Measurements from ENCODE around the gene MYCL. TPM values are rescaled to one million over a fixed set of nuclear protein-coding genes. Genes with fewer than 3 reads are reported as not detected.

MYCL gene
- total and polyA plus RNA-seq, 4 donors, result 2.4 to 7.8 (median 4.4) TPM

DNA sequence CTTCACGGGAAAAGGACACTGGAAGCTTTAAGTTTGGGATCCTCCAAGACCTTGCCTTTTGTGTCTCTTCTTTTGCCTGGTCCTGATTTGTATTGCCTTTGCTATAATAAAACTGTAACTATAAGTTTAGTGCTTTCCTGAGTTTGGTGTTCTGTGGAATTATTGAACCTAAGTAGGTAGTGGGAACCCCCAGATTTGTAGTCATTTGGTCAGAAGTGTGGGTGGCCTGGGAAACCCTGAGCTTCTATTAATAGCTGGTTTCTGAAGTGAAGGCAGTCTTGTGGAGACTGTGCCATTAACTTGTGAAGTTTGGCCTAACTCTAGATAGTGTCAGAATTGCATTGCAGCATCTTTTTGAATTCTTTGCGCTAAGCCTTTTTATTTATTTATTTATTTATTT, 6.8 kb upstream of the MYCL start:
- ATAC-seq (ENCODE audit: insufficient read depth, low FRiP score) (no peak), DNase-seq (no peak)
- Histone ChIP-seq H3K9ac (ENCODE audit: insufficient read depth in 1 of 2, low read length in 2 of 2) (no peak overlapping the region), H3K9me3 (ENCODE audit: control insufficient read depth in 4 of 4, insufficient read depth in 3 of 4, low read length in 3 of 4) (peaks cover 0 to 6% (median under 1%) of the 10 kb centered on the region in 4 donors), H3K27ac (ENCODE audit: low read depth in 1 of 2, low read length in 1 of 2) (no peak overlapping the region), H3K4me3 (no peak overlapping the region), H3K27me3 (ENCODE audit: control insufficient read depth in 3 of 3, insufficient read depth in 3 of 3, low read length in 2 of 3) (peaks cover 0 to 3% (median 0%) of the 10 kb centered on the region in 3 donors), H3K36me3 (ENCODE audit: control insufficient read depth in 4 of 4, insufficient read depth in 4 of 4, low read length in 4 of 4) (no peaks in the 10 kb centered on the region), H3K4me1 (ENCODE audit: control insufficient read depth in 5 of 5, insufficient read depth in 5 of 5, low read length in 5 of 5) (no peaks in the 10 kb centered on the region)
- whole genome bisulfite sequencing, 2 donors, result 97% methylated on average over 2 of the region's 2 CpGs
- TF ChIP-seq, protein P1, sequence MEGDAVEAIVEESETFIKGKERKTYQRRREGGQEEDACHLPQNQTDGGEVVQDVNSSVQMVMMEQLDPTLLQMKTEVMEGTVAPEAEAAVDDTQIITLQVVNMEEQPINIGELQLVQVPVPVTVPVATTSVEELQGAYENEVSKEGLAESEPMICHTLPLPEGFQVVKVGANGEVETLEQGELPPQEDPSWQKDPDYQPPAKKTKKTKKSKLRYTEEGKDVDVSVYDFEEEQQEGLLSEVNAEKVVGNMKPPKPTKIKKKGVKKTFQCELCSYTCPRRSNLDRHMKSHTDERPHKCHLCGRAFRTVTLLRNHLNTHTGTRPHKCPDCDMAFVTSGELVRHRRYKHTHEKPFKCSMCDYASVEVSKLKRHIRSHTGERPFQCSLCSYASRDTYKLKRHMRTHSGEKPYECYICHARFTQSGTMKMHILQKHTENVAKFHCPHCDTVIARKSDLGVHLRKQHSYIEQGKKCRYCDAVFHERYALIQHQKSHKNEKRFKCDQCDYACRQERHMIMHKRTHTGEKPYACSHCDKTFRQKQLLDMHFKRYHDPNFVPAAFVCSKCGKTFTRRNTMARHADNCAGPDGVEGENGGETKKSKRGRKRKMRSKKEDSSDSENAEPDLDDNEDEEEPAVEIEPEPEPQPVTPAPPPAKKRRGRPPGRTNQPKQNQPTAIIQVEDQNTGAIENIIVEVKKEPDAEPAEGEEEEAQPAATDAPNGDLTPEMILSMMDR (IDR thresholded peaks at IDR 0.05; ENCODE audit: control extremely low read depth, extremely low read depth), result no peak

DNA sequence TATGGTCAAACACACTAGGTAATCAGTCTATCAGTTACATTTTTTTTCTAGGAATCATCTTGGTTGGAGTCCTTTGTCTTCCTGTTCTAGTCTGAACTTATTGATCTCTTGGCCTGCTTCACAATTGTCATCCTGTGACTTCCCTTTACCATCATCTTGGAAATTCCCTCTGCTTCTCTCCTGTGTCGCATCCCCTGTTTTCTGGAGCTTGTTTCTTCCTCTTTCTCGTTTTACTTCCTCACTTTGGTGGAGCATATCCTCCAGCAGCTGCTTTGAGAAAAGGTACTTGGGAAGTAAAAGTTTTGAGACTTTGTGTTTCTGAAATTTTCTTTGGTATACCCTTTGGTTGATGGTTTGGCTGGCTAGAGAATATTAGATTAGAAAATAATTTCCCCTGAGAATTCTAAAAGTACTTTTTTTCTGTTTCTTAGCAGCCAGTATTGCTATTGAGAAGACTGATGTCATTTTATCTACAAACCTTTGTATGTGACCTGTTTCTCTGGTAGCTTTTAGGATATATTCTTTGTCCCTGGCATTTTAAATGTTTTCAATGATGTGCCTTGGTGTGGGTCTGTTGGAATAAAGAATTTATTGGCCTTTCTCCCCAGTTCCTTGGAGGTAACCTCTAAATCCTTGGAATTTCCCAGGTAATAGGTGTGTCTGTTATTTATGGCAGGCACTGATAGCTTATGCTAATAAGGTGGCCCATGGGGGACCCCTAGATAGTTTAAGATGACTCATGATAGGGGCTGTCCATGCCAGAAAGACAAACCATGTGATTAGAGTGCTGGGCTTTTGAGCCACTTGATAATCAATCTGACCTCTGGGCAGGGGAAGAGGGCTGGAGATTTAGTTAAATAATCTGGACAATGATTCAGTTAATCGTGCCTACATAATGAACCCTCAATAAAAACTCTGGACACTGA, 6.1 kb upstream of the MYCL start:
- DNase-seq (no peak), ATAC-seq (ENCODE audit: insufficient read depth, low FRiP score) (no peak)
- WGBS, 2 donors, result 40 to 65% methylated on average over 3 of the region's 3 CpGs
- H3K36me3 ChIP-seq (ENCODE audit: control insufficient read depth in 4 of 4, insufficient read depth in 4 of 4, low read length in 4 of 4), result no peaks in the 10 kb centered on the region
- H3K9ac ChIP-seq (ENCODE audit: insufficient read depth in 1 of 2, low read length in 2 of 2), result no peak overlapping the region
- H3K27ac ChIP-seq (ENCODE audit: low read depth in 1 of 2, low read length in 1 of 2), result no peak overlapping the region
- H3K27me3 ChIP-seq (ENCODE audit: control insufficient read depth in 3 of 3, insufficient read depth in 3 of 3, low read length in 2 of 3), result peaks cover 0 to 10% (median 5%) of the 10 kb centered on the region in 3 donors
- H3K4me3 ChIP-seq, result no peak overlapping the region
- no peaks in the 10 kb centered on the region for H3K4me1 ChIP-seq (ENCODE audit: control insufficient read depth in 5 of 5, insufficient read depth in 5 of 5, low read length in 5 of 5)
- H3K9me3 ChIP-seq (ENCODE audit: control insufficient read depth in 4 of 4, insufficient read depth in 3 of 4, low read length in 3 of 4), result peaks cover 0 to 6% (median under 1%) of the 10 kb centered on the region in 4 donors
- TF ChIP-seq, protein P1 (IDR thresholded peaks at IDR 0.05; ENCODE audit: control extremely low read depth, extremely low read depth), result no peak

DNA sequence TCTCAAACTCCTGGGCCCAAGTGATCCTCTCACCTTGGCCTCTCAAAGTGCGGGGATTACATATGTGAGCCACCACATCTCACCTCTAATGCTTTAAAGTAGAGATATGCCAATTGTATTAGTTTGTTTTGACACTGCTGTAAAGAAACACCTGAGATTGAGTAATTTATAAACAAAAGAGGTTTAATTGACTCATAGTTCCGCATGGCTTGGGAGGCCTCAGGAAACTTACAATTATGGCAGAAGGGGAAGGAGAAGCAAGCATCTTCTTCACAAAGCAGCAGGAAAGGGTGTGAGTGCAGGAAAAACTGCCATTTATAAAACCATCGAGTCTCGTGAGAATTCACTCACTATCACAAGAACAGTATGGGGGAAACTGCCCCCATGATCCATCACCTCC, 3.5 kb upstream of the MYCL start:
- no peaks in the 10 kb centered on the region for H3K36me3 ChIP-seq (ENCODE audit: control insufficient read depth in 4 of 4, insufficient read depth in 4 of 4, low read length in 4 of 4)
- peaks cover 0 to 6% (median 0%) of the 10 kb centered on the region in 5 donors for H3K4me1 ChIP-seq (ENCODE audit: control insufficient read depth in 5 of 5, insufficient read depth in 5 of 5, low read length in 5 of 5)
- H3K4me3 ChIP-seq, result no peak overlapping the region
- H3K27ac ChIP-seq (ENCODE audit: low read depth in 1 of 2, low read length in 1 of 2), result no peak overlapping the region
- no peak overlapping the region for H3K9ac ChIP-seq (ENCODE audit: insufficient read depth in 1 of 2, low read length in 2 of 2)
- DNase-seq, result no peak
- peaks cover 0 to 15% (median 5%) of the 10 kb centered on the region in 3 donors for H3K27me3 ChIP-seq (ENCODE audit: control insufficient read depth in 3 of 3, insufficient read depth in 3 of 3, low read length in 2 of 3)
- TF ChIP-seq, protein P1 (IDR thresholded peaks at IDR 0.05; ENCODE audit: control extremely low read depth, extremely low read depth), result no peak
- H3K9me3 ChIP-seq (ENCODE audit: control insufficient read depth in 4 of 4, insufficient read depth in 3 of 4, low read length in 3 of 4), result peaks cover 0 to 6% (median under 1%) of the 10 kb centered on the region in 4 donors
- 58 to 59% methylated on average over 4 of the region's 4 CpGs for WGBS, 2 donors
- no peak for ATAC-seq (ENCODE audit: insufficient read depth, low FRiP score)

Data from lung (tissue), 12 donors.